ENCODE data around the gene SPHK2. TPM values are rescaled to one million over a fixed set of nuclear protein-coding genes. Genes with fewer than 3 reads are reported as not detected.

SPHK2 gene
- total RNA-seq, 1 experiment from 2014 or later, result 16.3 TPM

DNA sequence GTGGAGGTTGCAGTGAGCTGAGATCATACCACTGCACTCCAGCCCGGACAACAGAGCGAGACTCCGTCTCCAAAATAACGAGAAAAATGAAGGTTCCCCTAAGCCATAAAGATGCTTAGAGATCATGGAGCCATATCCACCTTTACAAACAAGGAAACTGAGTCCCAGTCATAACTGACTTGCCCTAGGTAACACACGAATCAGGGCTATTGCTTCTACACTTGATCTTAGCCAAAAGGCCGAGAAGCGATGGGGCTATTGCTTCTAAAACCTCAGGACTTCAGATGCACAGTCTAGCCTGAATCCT is 14.7 kb downstream of the SPHK2 start:
- H3K9me3 Mint-ChIP-seq (ENCODE audit: unreplicated experiment), result no peaks in the 10 kb centered on the region
- ChIA-PET CTCF (interaction anchor here (0.6 to 2.1 kb wide), 5 partner anchors 15 to 242 kb away, joined by 3 to 9 read pairs (median 4); partner anchors contain the start of genes RPL18 and SPHK2), POLR2A (interaction anchor here (0.5 to 5.4 kb wide), 15 partner anchors 9 to 1031 kb away, joined by 3 to 108 read pairs (median 3); partner anchors contain the start of genes BCL2L12, CA11, FAM83E and GYS1)
- intact Hi-C loops (cut with micrococcal nuclease), result loop anchor here (2.0 kb wide), 1 partner anchor 15 kb away; the partner anchor contains the start of genes RPL18 and SPHK2
- no peak for TF ChIP-seq CTCF (IDR thresholded peaks at IDR 0.05; ENCODE audit: unreplicated experiment)
- peak overlapping the region; percentile 91 for H3K4me3 Mint-ChIP-seq (ENCODE audit: unreplicated experiment)
- H3K27ac Mint-ChIP-seq (ENCODE audit: low read depth, unreplicated experiment), result no peak overlapping the region
- peaks cover 17% of the 10 kb centered on the region for H3K36me3 Mint-ChIP-seq (ENCODE audit: insufficient read depth, unreplicated experiment)
- DNase-seq (ENCODE audit: unreplicated experiment), result no peak
- H3K4me1 Mint-ChIP-seq (ENCODE audit: insufficient read depth, unreplicated experiment), result peaks cover 26% of the 10 kb centered on the region
- no peaks in the 10 kb centered on the region for H3K27me3 Mint-ChIP-seq (ENCODE audit: insufficient read depth, unreplicated experiment)
- BruUV-seq (replicated peaks), result no TSS peak

- ChIA-PET CTCF (interaction anchor here (0.6 to 2.1 kb wide), 4 partner anchors 46 to 243 kb away, joined by 3 to 9 read pairs (median 5); no protein-coding TSS in a partner anchor), POLR2A (interaction anchor here (0.5 to 5.4 kb wide), 16 partner anchors 10 to 1031 kb away, joined by 3 to 108 read pairs (median 3); partner anchors contain the start of genes BCL2L12, CA11, FAM83E and GYS1)
- BruUV-seq (replicated peaks), result no TSS peak
- no peak for TF ChIP-seq CTCF (IDR thresholded peaks at IDR 0.05; ENCODE audit: unreplicated experiment)
- Mint-ChIP-seq H3K4me1 (ENCODE audit: insufficient read depth, unreplicated experiment) (peaks cover 26% of the 10 kb centered on the region), H3K36me3 (ENCODE audit: insufficient read depth, unreplicated experiment) (peaks cover 11% of the 10 kb centered on the region), H3K27ac (ENCODE audit: low read depth, unreplicated experiment) (peak overlapping the region; percentile 87), H3K4me3 (ENCODE audit: unreplicated experiment) (peak overlapping the region; percentile 91), H3K9me3 (ENCODE audit: unreplicated experiment) (no peaks in the 10 kb centered on the region), H3K27me3 (ENCODE audit: insufficient read depth, unreplicated experiment) (no peaks in the 10 kb centered on the region)
- DNase-seq (ENCODE audit: unreplicated experiment), result peak; percentile 97
- intact Hi-C loops (cut with micrococcal nuclease), result loop anchor here (2.0 kb wide), 1 partner anchor 16 kb away; the partner anchor contains the start of genes RPL18 and SPHK2
Observed at GRCh38 chr19:48634424-48635262, 15.3 kb downstream of the SPHK2 start.

GRCh38 chr19:48635263-48635965 is 16.1 kb downstream of the SPHK2 start:
- POLR2A ChIA-PET, result interaction anchor here (0.5 to 5.4 kb wide), 6 partner anchors 12 to 313 kb away, joined by 3 to 108 read pairs (median 12); partner anchors contain the start of genes FAM83E, RPL18 and SPHK2
- Mint-ChIP-seq H3K9me3 (ENCODE audit: unreplicated experiment) (no peaks in the 10 kb centered on the region), H3K4me1 (ENCODE audit: insufficient read depth, unreplicated experiment) (peaks cover 26% of the 10 kb centered on the region), H3K36me3 (ENCODE audit: insufficient read depth, unreplicated experiment) (peaks cover 7% of the 10 kb centered on the region), H3K27ac (ENCODE audit: low read depth, unreplicated experiment) (peak overlapping the region; percentile 87), H3K4me3 (ENCODE audit: unreplicated experiment) (peak overlapping the region; percentile 91), H3K27me3 (ENCODE audit: insufficient read depth, unreplicated experiment) (no peaks in the 10 kb centered on the region)
- DNase-seq (ENCODE audit: unreplicated experiment), result peak; percentile 61
- intact Hi-C loops (cut with micrococcal nuclease), result loop anchor here (2.0 kb wide), 1 partner anchor 17 kb away; the partner anchor contains the start of genes RPL18 and SPHK2
- no peak for TF ChIP-seq CTCF (IDR thresholded peaks at IDR 0.05; ENCODE audit: unreplicated experiment)
- CTCF ChIA-PET, result no interaction called here
- no TSS peak for BruUV-seq (replicated peaks)

All from MCF 10A (cell line).